Muscle layer of duodenum (tissue), 2 donors: ENCODE measurements around the gene SLIT1.
"Not testable (repeated sequence)": the region's sequence is repeated elsewhere in the genome, so short reads cannot be mapped to it uniquely, and the experiment has no call there.

Experiments used
- H3K27ac ChIP-seq: one replicate; pipeline ENCODE4 v1.7.0; 2013; ENCODE audit warnings: mild to moderate bottlenecking, low read length
- H3K27me3 ChIP-seq: one replicate; pipeline ENCODE4 v1.7.0; 2013; ENCODE audit warnings: low read depth, mild to moderate bottlenecking, control low read depth, low read length
- H3K36me3 ChIP-seq, 2 donors: one replicate each; pipeline ENCODE4 v1.7.0; 2013; ENCODE audit warnings: low read length in 2 of 2, control low read depth in 1 of 2, mild to moderate bottlenecking in 1 of 2; ENCODE audit not compliant: insufficient read depth in 2 of 2, control insufficient read depth in 1 of 2
- H3K4me1 ChIP-seq, 2 donors: one replicate each; pipeline ENCODE4 v1.7.0; 2013; ENCODE audit warnings: low read length in 2 of 2, mild to moderate bottlenecking in 2 of 2, control low read depth in 1 of 2, moderate library complexity in 1 of 2; ENCODE audit not compliant: insufficient read depth in 2 of 2, control insufficient read depth in 1 of 2
- H3K4me3 ChIP-seq, 2 donors: one replicate each; pipeline ENCODE4 v1.7.0; 2013; ENCODE audit warnings: low read length in 2 of 2, low read depth in 1 of 2, mild to moderate bottlenecking in 1 of 2
- H3K9me3 ChIP-seq, 2 donors: one replicate each; pipeline ENCODE4 v1.7.0; 2013; ENCODE audit warnings: low read length in 2 of 2, control low read depth in 1 of 2, mild to moderate bottlenecking in 1 of 2; ENCODE audit not compliant: control insufficient read depth in 1 of 2
- donor health status: healthy.

The SLIT1 gene

DNA sequence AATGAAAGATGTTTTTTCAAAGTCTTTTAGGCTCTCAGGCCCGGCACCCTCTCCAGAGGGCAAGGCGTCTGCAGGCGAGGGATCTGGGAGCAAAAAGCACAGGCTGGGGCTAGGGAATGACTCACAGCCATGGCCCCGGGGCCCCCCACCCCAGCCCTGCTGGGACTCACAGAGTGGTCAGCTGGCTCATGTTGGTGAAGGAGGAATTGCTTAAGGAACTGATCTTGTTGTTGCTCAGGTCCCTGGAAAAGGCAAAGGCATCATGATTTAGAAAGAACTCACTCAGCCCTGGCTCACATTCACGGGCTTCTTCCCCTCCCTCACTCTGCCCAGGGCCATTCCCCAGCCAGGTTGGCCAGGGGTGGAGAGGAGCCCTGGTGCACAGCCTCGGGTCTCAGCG, 151.5 kb downstream of the SLIT1 start:
- H3K9me3 ChIP-seq: no peaks in the 10 kb centered on the region
- peaks cover 0 to 9% of the 10 kb centered on the region in 2 donors for H3K4me1 ChIP-seq
- no peaks in the 10 kb centered on the region for H3K36me3 ChIP-seq
- no peaks in the 10 kb centered on the region for H3K27me3 ChIP-seq
- no peak overlapping the region for H3K4me3 ChIP-seq
- no peak overlapping the region for H3K27ac ChIP-seq

GRCh38 chr10:97033841-97034240, 151.9 kb downstream of the SLIT1 start:
- H3K9me3 ChIP-seq, H3K27me3 ChIP-seq, H3K4me3 ChIP-seq, H3K27ac ChIP-seq, H3K36me3 ChIP-seq, H3K4me1 ChIP-seq: not testable (repeated sequence)

- Histone ChIP-seq H3K9me3 (no peaks in the 10 kb centered on the region), H3K4me1 (peaks cover 0 to 2% of the 10 kb centered on the region in 2 donors), H3K4me3 (no peak overlapping the region), H3K36me3 (no peaks in the 10 kb centered on the region), H3K27ac (no peak overlapping the region), H3K27me3 (no peaks in the 10 kb centered on the region)
These were observed 153.1 kb downstream of the SLIT1 start for GRCh38 chr10:97032624-97033023.

DNA sequence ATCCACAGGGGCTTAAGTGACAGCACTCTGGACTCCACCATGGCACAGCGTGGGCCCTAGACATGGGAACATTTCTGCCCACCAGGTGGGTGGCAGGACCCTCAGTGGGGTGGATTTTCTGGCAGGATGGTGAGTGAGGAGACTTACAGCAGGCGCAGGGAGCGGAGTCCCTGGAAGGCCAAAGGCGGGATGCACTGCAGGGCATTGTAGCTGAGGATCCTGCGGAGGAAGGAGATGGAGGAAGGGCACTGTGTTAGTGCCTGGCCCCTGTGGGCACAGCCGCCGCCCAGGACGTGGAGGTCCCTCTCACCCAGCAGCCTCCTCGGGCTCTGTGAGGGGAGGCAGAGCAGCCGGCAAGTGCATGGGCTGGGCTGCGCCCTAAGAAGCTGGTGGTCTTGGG, 154.3 kb downstream of the SLIT1 start:
- no peaks in the 10 kb centered on the region for H3K4me1 ChIP-seq

GRCh38 chr10:97030894-97031293, 154.9 kb downstream of the SLIT1 start:
- Histone ChIP-seq H3K27ac (no peak overlapping the region), H3K9me3 (no peaks in the 10 kb centered on the region), H3K27me3 (no peaks in the 10 kb centered on the region), H3K4me3 (no peak overlapping the region), H3K4me1 (no peaks in the 10 kb centered on the region), H3K36me3 (no peaks in the 10 kb centered on the region)

More for the DNA sequence above, 154.3 kb downstream of the SLIT1 start:
- no peaks in the 10 kb centered on the region for H3K9me3 ChIP-seq
- no peak overlapping the region for H3K4me3 ChIP-seq
- H3K27me3 ChIP-seq: no peaks in the 10 kb centered on the region
- H3K27ac ChIP-seq: no peak overlapping the region
- H3K36me3 ChIP-seq: no peaks in the 10 kb centered on the region

GRCh38 chr10:97029271-97029670, 156.5 kb downstream of the SLIT1 start:
- Histone ChIP-seq H3K27me3 (no peaks in the 10 kb centered on the region), H3K27ac (no peak overlapping the region), H3K4me3 (no peak overlapping the region), H3K36me3 (no peaks in the 10 kb centered on the region), H3K4me1 (peaks cover 0 to under 1% of the 10 kb centered on the region in 2 donors), H3K9me3 (no peaks in the 10 kb centered on the region)

DNA sequence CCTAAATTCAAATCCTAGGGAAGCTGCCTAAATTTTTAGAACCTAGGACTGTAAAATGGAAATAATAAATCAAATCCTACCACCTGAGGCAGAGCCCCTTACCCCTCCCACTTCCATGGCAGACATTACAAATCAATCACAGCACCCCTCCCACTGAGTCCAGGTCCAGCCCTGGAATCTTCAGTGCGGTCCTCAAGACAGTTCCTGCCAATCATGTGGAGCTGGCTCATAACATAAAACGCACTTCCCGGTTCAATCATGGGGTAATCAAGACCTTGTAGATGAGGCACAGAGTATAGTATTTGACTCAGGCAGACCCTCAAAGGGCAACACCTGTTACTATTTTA, 157.0 kb downstream of the SLIT1 start:
- Histone ChIP-seq H3K4me1 (peaks cover 0 to 5% of the 10 kb centered on the region in 2 donors), H3K36me3 (no peaks in the 10 kb centered on the region)

GRCh38 chr10:97028126-97028831, 157.5 kb downstream of the SLIT1 start:
- Histone ChIP-seq H3K27me3 (no peaks in the 10 kb centered on the region), H3K36me3 (no peaks in the 10 kb centered on the region), H3K9me3 (no peaks in the 10 kb centered on the region), H3K4me3 (no peak overlapping the region), H3K27ac (no peak overlapping the region), H3K4me1 (peaks cover 0 to 6% of the 10 kb centered on the region in 2 donors)

More for the DNA sequence above, 157.0 kb downstream of the SLIT1 start:
- no peak overlapping the region for H3K27ac ChIP-seq
- no peaks in the 10 kb centered on the region for H3K27me3 ChIP-seq
- no peak overlapping the region for H3K4me3 ChIP-seq
- H3K9me3 ChIP-seq: no peaks in the 10 kb centered on the region

- Histone ChIP-seq H3K36me3 (no peaks in the 10 kb centered on the region), H3K9me3 (no peaks in the 10 kb centered on the region), H3K27me3 (no peaks in the 10 kb centered on the region), H3K4me1 (peaks cover 4 to 17% of the 10 kb centered on the region in 2 donors), H3K4me3 (no peak overlapping the region), H3K27ac (no peak overlapping the region)
These were observed 160.0 kb downstream of the SLIT1 start for GRCh38 chr10:97025613-97026242.

DNA sequence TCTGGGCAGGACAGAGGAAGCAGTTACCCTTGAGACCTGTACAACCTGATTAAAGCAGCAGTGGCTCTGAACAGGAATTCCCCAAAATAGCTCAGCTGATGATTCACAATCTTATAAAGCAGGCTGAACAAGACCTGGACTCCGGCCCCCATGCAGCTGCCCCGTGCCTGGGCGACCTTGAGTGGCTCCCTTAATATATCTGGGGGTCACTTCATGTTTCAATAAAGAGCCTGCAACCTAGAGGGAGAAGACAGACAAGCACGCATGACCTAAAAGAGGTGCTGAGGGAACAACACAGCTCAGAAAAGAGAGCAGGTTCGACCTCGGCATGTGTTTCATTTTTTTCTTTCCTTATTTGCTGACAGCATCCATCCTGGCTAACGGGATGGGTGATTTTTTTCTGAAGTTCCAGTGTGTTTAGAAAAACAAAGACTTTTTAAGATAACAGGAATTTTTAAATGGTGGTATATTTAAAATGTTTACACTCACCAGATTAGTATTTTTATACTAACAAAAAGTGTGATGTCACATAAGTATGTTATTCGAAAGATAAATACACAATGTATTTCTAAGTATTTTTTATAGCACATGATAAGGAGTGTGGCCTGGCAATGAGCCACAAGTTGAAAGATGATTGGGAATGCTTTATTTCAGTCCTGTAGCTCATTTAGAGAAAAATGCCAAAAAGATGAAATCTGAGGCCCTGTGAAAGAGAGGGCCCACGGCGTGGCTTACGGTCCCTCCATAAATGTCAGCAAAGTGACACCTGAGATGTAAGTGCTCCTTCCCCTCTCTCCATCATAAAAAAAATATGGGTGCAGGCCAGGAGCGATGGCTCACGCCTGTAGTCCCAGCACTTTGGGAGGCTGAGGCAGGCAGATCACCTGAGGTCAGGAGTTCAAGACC, 161.3 kb downstream of the SLIT1 start:
- Histone ChIP-seq H3K4me3 (no peak overlapping the region), H3K9me3 (no peaks in the 10 kb centered on the region), H3K4me1 (peaks cover 4 to 27% of the 10 kb centered on the region in 2 donors), H3K36me3 (no peaks in the 10 kb centered on the region), H3K27ac (no peak overlapping the region), H3K27me3 (no peaks in the 10 kb centered on the region)

- Histone ChIP-seq H3K27ac (no peak overlapping the region), H3K4me1 (peaks cover 4 to 27% of the 10 kb centered on the region in 2 donors), H3K9me3 (no peaks in the 10 kb centered on the region), H3K4me3 (no peak overlapping the region), H3K27me3 (no peaks in the 10 kb centered on the region), H3K36me3 (no peaks in the 10 kb centered on the region)
These were observed 162.2 kb downstream of the SLIT1 start for GRCh38 chr10:97023401-97024167.
